K562 (cell line): ENCODE results near the gene ETS2.
"Not testable (repeated sequence)": the region's sequence is repeated elsewhere in the genome, so short reads cannot be mapped to it uniquely, and the experiment has no call there.

Experiments used
- FOXA1 ChIP-seq: fragments of 450-650 bp; IDR thresholded peaks from 2 replicates; pipeline ENCODE4 v1.6.1; 2016; ENCODE audit warnings: mild to moderate bottlenecking, borderline replicate concordance
- MAFK ChIP-seq: IDR thresholded peaks from 2 replicates; pipeline ENCODE4 v1.6.1; 2011; ENCODE audit warnings: low read length, improper control_type of control experiment
- NRF1 ChIP-seq, 2 experiments: fragments of 450-650 bp; IDR thresholded peaks in 1 of 2; conservative IDR thresholded peaks in 1 of 2; 2 replicates each; pipeline ENCODE4 v1.6.1; 2014; ENCODE audit warnings: mild to moderate bottlenecking in 2 of 2
- TSC22D4 ChIP-seq: fragments of 450-650 bp; IDR thresholded peaks from 2 replicates; pipeline ENCODE4 v1.6.1; 2016; ENCODE audit warnings: missing genetic modification characterization, missing biosample characterization, control low read depth
- ZNF274 ChIP-seq: IDR thresholded peaks from 2 replicates; pipeline ENCODE4 v1.6.1; 2011; ENCODE audit warnings: low read depth, mild to moderate bottlenecking, low read length, moderate library complexity, borderline replicate concordance
- TF ChIP-seq, protein P1 (sequence below): fragments of 450-650 bp; formaldehyde crosslinking; IDR thresholded peaks from 2 replicates; pipeline ENCODE4 v1.4.0; 2020; ENCODE audit warnings: mild to moderate bottlenecking, mixed read lengths
- TF ChIP-seq, protein P2 (sequence below): fragments of 250-450 bp; sonication (Bioruptor Pico); IDR thresholded peaks from 2 replicates; pipeline ENCODE4 v1.5.0; 2020; ENCODE audit warnings: mild to moderate bottlenecking, borderline replicate concordance

- TF ChIP-seq, protein P1, sequence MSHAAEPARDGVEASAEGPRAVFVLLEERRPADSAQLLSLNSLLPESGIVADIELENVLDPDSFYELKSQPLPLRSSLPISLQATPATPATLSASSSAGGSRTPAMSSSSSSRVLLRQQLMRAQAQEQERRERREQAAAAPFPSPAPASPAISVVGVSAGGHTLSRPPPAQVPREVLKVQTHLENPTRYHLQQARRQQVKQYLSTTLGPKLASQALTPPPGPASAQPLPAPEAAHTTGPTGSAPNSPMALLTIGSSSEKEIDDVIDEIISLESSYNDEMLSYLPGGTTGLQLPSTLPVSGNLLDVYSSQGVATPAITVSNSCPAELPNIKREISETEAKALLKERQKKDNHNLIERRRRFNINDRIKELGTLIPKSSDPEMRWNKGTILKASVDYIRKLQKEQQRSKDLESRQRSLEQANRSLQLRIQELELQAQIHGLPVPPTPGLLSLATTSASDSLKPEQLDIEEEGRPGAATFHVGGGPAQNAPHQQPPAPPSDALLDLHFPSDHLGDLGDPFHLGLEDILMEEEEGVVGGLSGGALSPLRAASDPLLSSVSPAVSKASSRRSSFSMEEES, result not testable (repeated sequence)
- TF ChIP-seq ZNF274; TSC22D4 (tag); NRF1 (conservative IDR thresholded peaks at IDR 0.05 in 1 of 2, IDR thresholded peaks at IDR 0.05 in 1 of 2); MAFK; FOXA1: not testable (repeated sequence)
- TF ChIP-seq, protein P2, sequence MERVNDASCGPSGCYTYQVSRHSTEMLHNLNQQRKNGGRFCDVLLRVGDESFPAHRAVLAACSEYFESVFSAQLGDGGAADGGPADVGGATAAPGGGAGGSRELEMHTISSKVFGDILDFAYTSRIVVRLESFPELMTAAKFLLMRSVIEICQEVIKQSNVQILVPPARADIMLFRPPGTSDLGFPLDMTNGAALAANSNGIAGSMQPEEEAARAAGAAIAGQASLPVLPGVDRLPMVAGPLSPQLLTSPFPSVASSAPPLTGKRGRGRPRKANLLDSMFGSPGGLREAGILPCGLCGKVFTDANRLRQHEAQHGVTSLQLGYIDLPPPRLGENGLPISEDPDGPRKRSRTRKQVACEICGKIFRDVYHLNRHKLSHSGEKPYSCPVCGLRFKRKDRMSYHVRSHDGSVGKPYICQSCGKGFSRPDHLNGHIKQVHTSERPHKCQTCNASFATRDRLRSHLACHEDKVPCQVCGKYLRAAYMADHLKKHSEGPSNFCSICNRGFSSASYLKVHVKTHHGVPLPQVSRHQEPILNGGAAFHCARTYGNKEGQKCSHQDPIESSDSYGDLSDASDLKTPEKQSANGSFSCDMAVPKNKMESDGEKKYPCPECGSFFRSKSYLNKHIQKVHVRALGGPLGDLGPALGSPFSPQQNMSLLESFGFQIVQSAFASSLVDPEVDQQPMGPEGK (CRISPR knock-in tag), result not testable (repeated sequence)
Measured at GRCh38 chr21:38845374-38845773, 39.6 kb downstream of the ETS2 start.
